GM19372 (cell line): ENCODE results near the gene RBM5.

Experiments
- ATAC-seq: cut with Tn5 transposase; IDR thresholded peaks from one replicate; pipeline ENCODE4 v1.9.1; 2021; ENCODE audit warnings: mild to moderate bottlenecking, low read depth, moderate library complexity; ENCODE audit not compliant: unreplicated experiment

Gene RBM5

GRCh38 chr3:50120364-50121071 is 31.8 kb downstream of the RBM5 start:
- ATAC-seq = no peak

GRCh38 chr3:50121072-50122032 is 32.6 kb downstream of the RBM5 start:
- peak; percentile 61 for ATAC-seq

GRCh38 chr3:50122071-50122470 is 33.4 kb downstream of the RBM5 start:
- no peak for ATAC-seq

GRCh38 chr3:50122661-50123391 is 34.1 kb downstream of the RBM5 start:
- no peak for ATAC-seq

- ATAC-seq = no peak
Measured at GRCh38 chr3:50123394-50124051, 34.8 kb downstream of the RBM5 start.

- ATAC-seq = no peak
Measured at GRCh38 chr3:50124052-50124799, 35.5 kb downstream of the RBM5 start.

GRCh38 chr3:50124800-50125178 is 36.1 kb downstream of the RBM5 start:
- ATAC-seq = no peak

- no peak for ATAC-seq
Measured at GRCh38 chr3:50125541-50126286, 37.0 kb downstream of the RBM5 start.

- ATAC-seq = no peak
Measured at GRCh38 chr3:50126287-50127211, 37.8 kb downstream of the RBM5 start.

GRCh38 chr3:50127251-50127691 is 38.6 kb downstream of the RBM5 start:
- ATAC-seq = no peak

GRCh38 chr3:50128001-50128400 is 39.3 kb downstream of the RBM5 start:
- ATAC-seq = no peak

GRCh38 chr3:50130436-50130835 is 41.7 kb downstream of the RBM5 start:
- no peak for ATAC-seq

GRCh38 chr3:50132421-50133282 is 43.9 kb downstream of the RBM5 start:
- no peak for ATAC-seq

GRCh38 chr3:50133283-50133615 is 44.5 kb downstream of the RBM5 start:
- no peak for ATAC-seq

GRCh38 chr3:50134367-50134766 is 45.6 kb downstream of the RBM5 start:
- no peak for ATAC-seq

GRCh38 chr3:50135964-50136363 is 47.2 kb downstream of the RBM5 start:
- ATAC-seq = no peak

GRCh38 chr3:50136714-50137405 is 48.1 kb downstream of the RBM5 start:
- ATAC-seq = no peak
